Psoas muscle (tissue), 8 donors: ENCODE data around the gene EIF1. TPM values are rescaled to one million over a fixed set of nuclear protein-coding genes. Genes with fewer than 3 reads are reported as not detected.
"Not testable (repeated sequence)": the region's sequence is repeated elsewhere in the genome, so short reads cannot be mapped to it uniquely, and the experiment has no call there.

Experiments
- ATAC-seq, 4 donors: fragments of 200-7000 bp; cut with Tn5 transposase; one replicate each; pipeline ENCODE4 v1.9.1; 2020; ENCODE audit warnings: moderate library complexity in 3 of 4, mild to moderate bottlenecking in 2 of 4
- DNase-seq, 2 donors: peaks; one replicate each; pipeline ENCODE4 v3.0.0-alpha.2; 2020
- H3K27ac ChIP-seq: fragments of 200-600 bp; one replicate; pipeline ENCODE4 v1.8.0; 2022
- H3K27me3 ChIP-seq, 3 donors: fragments of 200-600 bp in 1 of 3; one replicate each; pipeline versions ENCODE4 v1.6.1 to v1.8.0; 2013 to 2022; ENCODE audit warnings: low read length in 2 of 3, mild to moderate bottlenecking in 2 of 3, moderate library complexity in 1 of 3; ENCODE audit not compliant: insufficient read depth in 3 of 3
- H3K36me3 ChIP-seq, 2 donors: fragments of 200-600 bp in 1 of 2; one replicate each; pipeline versions ENCODE4 v1.6.1 to v1.8.0; 2013 to 2022; ENCODE audit warnings: low read depth in 1 of 2, mild to moderate bottlenecking in 1 of 2, moderate library complexity in 1 of 2; ENCODE audit not compliant: insufficient read depth in 1 of 2
- H3K4me1 ChIP-seq: fragments of 200-600 bp; one replicate; pipeline ENCODE4 v1.8.0; 2022
- H3K4me3 ChIP-seq: fragments of 200-600 bp; one replicate; pipeline ENCODE4 v1.8.0; 2022; ENCODE audit warnings: mild to moderate bottlenecking
- H3K9me3 ChIP-seq: fragments of 200-600 bp; one replicate; pipeline ENCODE4 v1.8.0; 2022
- WGBS, 3 donors: extraction: QIAGEN DNeasy Blood & Tissue Kit; methylation state at CpG; one replicate each; pipeline versions ENCODE4 v1.1.6 to v1.1.7; 2013; 5-methylcytosine and 5-hydroxymethylcytosine counted together
- intact Hi-C, 2 donors: fragments of 100-400 bp; cut with DNase I; formaldehyde crosslinking; loops; one replicate each; pipeline versions ENCODE4 v1.11.0 to v1.14.2; 2022
- long read RNA-seq, 2 donors: library from polyadenylated mRNA; unstranded; transcript quantifications; one replicate each; pipeline ENCODE4 v2.0.0, GENCODE V29; 2021
- polyA plus RNA-seq, 3 donors: library from polyadenylated mRNA; stranded (reverse); fragments of 200-250 nt; gene quantifications; one replicate each; pipeline ENCODE4 v1.2.3, GENCODE V29; 2013
- total RNA-seq, 4 donors: library from RNA; stranded (reverse); fragmentation: NEBNext Ultra II Directional in 2 of 4; extraction: Animal tissue kit (Norgen Biotek cat#: 25700) in 2 of 4; gene quantifications; one replicate each; pipeline versions ENCODE4 v1.2.1 to v1.2.4, GENCODE V29; 2021 to 2023
- TF ChIP-seq, protein P1 (sequence below): fragments of 200-600 bp; IDR thresholded peaks from one replicate; pipeline ENCODE4 v1.8.0; 2022; ENCODE audit warnings: antibody characterized with exemption
- donor health status: healthy with polysubstance abuse.
- donor health status: DM: no; HTN: no; CAD: no; lungs with moderate emphysema.
- donor health status: Bipolar disorder and iron deficiency.
- donor health status: healthy.
- donor health status: DM: yes; HTN: yes; CAD: no.
- donor health status: DM: no; HTN: no; CAD: no.
- donor health status: DM: no; HTN: no; CAD: no.
- donor health status: DM: yes; HTN: yes; CAD: no.

EIF1 gene
- total RNA-seq (1,000 to 10,000 TPM; 1,399 to 2,094 (median 1,752) TPM), polyA plus RNA-seq (1,000 to 10,000 TPM; 1,437 to 2,724 (median 2,114) TPM)
- long read RNA-seq, donor 1, transcript EIF1-203 (4 exons, 2,330 nt): major isoform, 938 of 965 reads
- long read RNA-seq, donor 1, partial matches to known transcripts: 6 of 965 reads
- long read RNA-seq, donor 1, other reads (novel, unspliced or antisense): 17 of 965 reads
- long read RNA-seq, donor 2, transcript EIF1-201 (3 exons, 1,120 nt): minor isoform, 9 of 2,281 reads
- long read RNA-seq, donor 2, transcript EIF1-203 (4 exons, 2,330 nt): major isoform, 2,205 of 2,281 reads
- long read RNA-seq, donor 2, transcript EIF1-202 (2 exons, 2,170 nt): minor isoform, 19 of 2,281 reads
- long read RNA-seq, donor 2, partial matches to known transcripts: 5 of 2,281 reads
- long read RNA-seq, donor 2, other reads (novel, unspliced or antisense): 39 of 2,281 reads

DNA sequence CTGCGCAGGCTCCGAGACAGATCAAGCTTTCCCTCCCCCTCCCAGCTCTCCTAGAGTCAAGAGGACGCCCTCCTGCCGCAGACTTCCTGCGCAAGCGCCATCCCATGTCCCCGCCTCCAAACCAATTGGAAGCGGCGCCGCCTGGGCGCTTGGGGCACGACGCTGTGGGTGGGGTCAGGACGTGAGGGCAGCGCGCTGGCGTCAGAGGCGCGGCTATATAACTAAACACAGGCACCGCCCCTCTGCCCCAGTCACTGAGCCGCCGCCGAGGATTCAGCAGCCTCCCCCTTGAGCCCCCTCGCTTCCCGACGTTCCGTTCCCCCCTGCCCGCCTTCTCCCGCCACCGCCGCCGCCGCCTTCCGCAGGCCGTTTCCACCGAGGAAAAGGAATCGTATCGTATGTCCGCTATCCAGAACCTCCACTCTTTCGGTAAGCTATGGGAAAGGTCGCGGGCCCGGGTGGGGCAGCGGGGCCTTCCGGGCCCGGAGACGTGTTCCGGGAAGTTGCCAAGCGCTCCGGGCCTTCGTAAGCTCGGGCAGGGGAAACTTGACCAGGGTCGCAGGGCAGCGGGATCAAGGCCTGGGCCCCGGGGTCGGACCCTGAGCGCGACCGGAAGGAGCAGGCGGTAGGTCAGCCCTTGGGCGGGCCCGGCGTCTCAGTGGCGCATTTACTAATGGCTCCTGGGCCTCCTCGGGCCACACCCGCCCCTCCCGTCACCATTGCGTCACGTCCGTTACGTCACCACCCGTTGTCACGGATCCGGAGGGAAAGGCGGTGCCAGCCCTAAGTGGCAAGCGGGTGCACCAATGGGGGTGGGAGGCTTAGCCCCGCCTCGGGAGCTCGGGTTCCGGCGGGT, at the start of gene EIF1:
TSS of gene EIF1 (plus strand) at position 245 of the 856 bp plus-strand sequence. CDS start at position 399, 154 bp downstream.
- no peaks in the 10 kb centered on the region for H3K9me3 ChIP-seq
- TF ChIP-seq, protein P1, sequence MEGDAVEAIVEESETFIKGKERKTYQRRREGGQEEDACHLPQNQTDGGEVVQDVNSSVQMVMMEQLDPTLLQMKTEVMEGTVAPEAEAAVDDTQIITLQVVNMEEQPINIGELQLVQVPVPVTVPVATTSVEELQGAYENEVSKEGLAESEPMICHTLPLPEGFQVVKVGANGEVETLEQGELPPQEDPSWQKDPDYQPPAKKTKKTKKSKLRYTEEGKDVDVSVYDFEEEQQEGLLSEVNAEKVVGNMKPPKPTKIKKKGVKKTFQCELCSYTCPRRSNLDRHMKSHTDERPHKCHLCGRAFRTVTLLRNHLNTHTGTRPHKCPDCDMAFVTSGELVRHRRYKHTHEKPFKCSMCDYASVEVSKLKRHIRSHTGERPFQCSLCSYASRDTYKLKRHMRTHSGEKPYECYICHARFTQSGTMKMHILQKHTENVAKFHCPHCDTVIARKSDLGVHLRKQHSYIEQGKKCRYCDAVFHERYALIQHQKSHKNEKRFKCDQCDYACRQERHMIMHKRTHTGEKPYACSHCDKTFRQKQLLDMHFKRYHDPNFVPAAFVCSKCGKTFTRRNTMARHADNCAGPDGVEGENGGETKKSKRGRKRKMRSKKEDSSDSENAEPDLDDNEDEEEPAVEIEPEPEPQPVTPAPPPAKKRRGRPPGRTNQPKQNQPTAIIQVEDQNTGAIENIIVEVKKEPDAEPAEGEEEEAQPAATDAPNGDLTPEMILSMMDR: no peak
- peak; percentile 84 to 88 (median 86) for ATAC-seq
- 0% methylated on average over 70 to 81 of the region's 81 CpGs for WGBS, 3 donors
- intact Hi-C loops: no loop called here
- peak; percentile 100 for DNase-seq
- peaks cover 31% of the 10 kb centered on the region for H3K4me1 ChIP-seq
- H3K4me3 ChIP-seq: peak within 1 kb of the TSS; percentile 87
- H3K27ac ChIP-seq: peak within 1 kb of the TSS; percentile 100
- H3K27me3 ChIP-seq: no peaks in the 10 kb centered on the region
- peaks cover 15 to 45% of the 10 kb centered on the region in 2 donors for H3K36me3 ChIP-seq

DNA sequence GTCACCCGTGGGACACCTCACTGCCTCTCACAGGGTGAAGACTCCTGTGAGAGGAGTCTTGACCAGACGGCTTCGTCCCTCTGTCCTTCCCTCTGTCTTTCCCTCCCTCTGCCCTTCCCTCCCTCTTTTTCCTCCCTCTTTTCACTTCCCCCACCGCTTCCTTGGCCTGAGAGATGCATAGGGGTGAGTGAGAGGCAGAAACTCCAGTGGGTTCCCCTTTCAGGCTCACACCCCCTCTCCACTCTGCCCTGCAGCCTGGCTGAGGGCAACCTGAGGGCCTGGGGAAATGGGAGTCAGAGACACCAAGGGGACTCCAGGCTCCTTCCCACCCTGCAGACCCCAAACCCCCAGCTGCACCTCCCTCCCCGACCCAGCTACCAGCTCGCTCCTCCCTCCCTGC, 49.7 kb upstream of the EIF1 start:
- intact Hi-C loops: no loop called here
- no peak overlapping the region for H3K4me3 ChIP-seq
- ATAC-seq: no peak
- H3K4me1 ChIP-seq: peaks cover 7% of the 10 kb centered on the region
- H3K36me3 ChIP-seq: no peaks in the 10 kb centered on the region
- TF ChIP-seq, protein P1: no peak
- no peaks in the 10 kb centered on the region for H3K27me3 ChIP-seq
- DNase-seq: no peak
- H3K9me3 ChIP-seq: no peaks in the 10 kb centered on the region
- WGBS, 3 donors: 86 to 90% (median 88%) methylated on average over 4 to 6 of the region's 6 CpGs
- H3K27ac ChIP-seq: no peak overlapping the region

DNA sequence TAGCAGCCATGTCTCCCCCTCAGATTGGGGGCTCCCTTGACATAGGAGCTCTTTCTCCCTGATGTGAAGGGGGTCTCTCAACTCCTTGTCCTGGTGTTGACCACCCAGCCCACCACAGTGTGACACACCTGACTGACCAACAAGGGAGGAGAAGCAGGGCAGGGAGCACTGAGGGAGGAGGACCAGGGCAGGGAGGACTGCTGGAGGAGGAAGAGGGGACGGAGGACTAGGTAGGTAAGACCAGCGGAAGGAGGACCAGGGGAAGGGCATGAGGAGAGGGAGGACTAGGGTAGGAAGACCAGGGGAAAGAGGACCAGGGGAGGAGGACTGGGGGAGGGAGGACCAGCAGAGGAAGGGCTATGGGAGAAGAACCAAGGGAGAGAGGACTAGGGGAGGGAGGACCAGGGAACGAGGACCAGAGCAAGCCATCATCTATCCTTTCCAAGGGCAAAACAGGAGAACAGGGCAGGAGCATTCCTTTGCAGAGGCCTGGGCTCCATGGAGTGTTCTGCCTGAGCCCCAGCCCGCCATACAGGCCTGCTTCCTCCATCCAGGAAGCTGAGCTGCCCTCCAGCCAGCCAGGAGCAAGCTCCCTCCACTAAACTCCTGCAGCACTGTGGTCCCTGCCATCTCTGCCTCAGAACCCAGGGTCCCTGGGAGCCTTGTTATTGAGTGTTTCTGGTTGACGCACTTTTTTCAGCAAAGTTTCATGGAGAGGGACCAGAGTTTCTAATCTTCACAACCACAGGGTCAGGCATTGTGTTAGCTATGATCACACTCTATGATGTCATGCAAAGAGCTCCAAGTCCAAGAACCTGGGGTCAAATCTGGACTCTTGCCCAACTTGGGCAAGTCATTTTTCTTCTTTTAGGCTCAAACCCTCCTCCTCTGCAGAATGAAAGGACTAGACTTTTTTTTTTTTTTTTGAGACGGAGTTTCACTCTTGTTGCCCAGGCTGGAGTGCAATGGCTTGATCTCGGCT, 48.9 kb upstream of the EIF1 start:
- Histone ChIP-seq H3K9me3 (no peaks in the 10 kb centered on the region), H3K27ac (no peak overlapping the region), H3K4me3 (no peak overlapping the region), H3K36me3 (no peaks in the 10 kb centered on the region), H3K4me1 (peaks cover 7% of the 10 kb centered on the region), H3K27me3 (no peaks in the 10 kb centered on the region)
- WGBS, 3 donors: 90 to 94% (median 92%) methylated on average over 7 of the region's 7 CpGs
- ATAC-seq: no peak
- TF ChIP-seq, protein P1: no peak
- no peak for DNase-seq
- intact Hi-C loops: loop anchor here in 1 of 2 donors (10.0 kb wide), 1 partner anchor 225 kb away; no protein-coding TSS in a partner anchor

DNA sequence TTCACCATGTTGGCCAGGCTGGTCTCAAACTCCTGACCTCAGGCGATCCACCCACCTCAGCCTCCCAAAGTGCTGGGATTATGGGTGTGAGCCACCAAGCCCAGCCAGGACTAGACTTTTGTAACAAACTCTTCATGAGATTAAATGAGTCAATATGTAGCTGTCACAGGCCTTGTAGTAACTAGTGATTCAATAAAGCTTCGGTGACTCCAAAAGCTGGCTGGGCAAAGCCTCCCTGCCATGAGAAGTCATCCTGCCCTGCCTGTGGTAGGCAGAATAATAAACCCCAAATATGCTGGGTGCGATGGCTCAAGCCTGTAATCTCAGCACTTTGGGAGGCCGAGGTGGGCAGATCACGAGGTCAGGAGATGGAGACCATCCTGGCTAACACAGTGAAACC, 48.1 kb upstream of the EIF1 start:
- intact Hi-C loops: loop anchor here in 1 of 2 donors (10.0 kb wide), 1 partner anchor 226 kb away; no protein-coding TSS in a partner anchor
- H3K27ac ChIP-seq, DNase-seq, H3K4me1 ChIP-seq, H3K9me3 ChIP-seq, H3K36me3 ChIP-seq, H3K4me3 ChIP-seq, H3K27me3 ChIP-seq, ATAC-seq: not testable (repeated sequence)
- 87 to 99% (median 95%) methylated on average over 5 of the region's 5 CpGs for WGBS, 3 donors
